Measurements from ENCODE around the gene PIH1D1.

PIH1D1 gene

DNA sequence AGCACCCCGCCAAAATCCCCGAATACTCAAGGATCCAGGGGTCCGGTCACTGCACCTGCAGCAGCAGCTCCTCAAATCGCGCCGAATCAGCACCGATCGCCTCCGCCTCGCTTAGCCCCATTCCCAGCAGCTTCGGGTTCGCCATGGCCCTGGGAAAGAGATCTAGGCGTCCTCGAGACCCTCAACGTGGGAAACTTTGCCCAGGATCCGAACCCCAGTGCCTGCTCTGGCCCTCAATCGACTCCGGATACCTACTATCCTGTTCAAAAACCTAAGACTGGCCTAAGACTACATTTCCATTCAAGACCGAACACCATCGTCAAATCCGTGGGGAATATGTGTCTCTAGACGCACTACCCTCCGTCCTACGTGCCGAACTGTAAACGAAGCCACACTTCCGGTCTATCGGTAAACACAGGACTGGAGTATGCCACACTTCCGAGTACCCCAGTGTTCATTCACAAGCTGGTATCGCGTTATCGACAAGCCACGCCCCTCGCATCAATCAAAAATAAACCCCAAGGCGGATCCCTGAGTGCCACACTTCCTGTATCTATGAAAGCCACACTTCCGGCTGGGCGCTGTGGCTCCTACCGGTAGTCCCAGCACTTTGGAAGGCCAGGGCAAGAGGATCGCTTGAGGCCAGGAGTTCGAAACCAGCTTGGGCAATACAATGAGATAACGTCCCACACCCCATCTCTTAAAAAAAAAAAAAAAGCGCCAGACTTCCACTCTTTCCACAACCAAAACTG is at the start of gene PIH1D1:
PIH1D1 (minus strand) TSS at position 385 of the 752 bp plus-strand sequence; CDS start at position 145, 240 bp downstream.
- DNase-seq (ENCODE audit: low spot score): peak; percentile 94

DNA sequence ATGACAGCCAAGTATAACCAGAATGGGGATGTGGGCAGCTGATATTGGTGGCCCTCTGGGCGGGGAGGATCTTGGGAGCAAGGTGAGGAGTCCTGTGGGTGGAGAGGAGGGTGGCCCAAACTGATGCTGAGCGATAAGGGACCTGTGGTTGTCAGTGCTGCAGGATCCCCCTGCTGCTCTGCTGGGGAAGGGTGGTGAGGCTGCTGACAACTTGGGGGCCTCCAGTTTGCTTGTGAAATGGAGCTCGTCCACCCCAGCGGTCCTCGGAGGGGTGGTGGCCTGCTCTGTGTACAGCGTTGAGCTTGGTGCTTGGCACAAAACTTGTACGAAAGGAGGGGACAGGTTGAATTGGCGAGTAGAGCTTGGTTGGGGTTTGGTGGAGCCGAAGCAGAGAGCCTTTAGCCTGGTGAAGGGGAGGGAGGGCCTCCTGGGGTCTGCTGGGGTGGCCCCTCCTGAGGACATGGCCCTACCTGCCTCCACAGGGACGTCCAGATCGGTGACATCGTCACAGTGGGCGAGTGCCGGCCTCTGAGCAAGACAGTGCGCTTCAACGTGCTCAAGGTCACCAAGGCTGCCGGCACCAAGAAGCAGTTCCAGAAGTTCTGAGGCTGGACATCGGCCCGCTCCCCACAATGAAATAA is 47.5 kb upstream of the PIH1D1 start:
- no peak for DNase-seq (ENCODE audit: low spot score)

DNA sequence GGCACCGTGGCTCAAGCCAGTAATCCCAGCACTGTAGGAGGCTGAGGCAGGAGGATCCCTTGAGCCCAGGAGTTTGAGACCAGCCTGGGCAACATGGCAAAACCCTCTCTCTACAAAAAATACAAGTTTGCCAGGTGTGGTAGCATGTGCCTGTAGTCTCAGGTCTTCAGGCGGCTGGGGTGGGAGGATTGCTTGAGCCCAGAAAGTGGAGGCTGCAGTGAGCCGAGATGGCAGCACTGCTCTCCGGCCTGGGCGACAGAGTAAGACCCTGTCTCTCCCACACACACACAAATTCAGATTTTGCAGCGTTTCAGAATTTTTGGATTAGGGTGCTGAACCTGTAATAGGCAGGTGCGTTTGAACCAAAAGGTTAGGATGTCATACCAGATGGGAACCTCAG is 46.9 kb upstream of the PIH1D1 start:
- no peak for DNase-seq (ENCODE audit: low spot score)

DNA sequence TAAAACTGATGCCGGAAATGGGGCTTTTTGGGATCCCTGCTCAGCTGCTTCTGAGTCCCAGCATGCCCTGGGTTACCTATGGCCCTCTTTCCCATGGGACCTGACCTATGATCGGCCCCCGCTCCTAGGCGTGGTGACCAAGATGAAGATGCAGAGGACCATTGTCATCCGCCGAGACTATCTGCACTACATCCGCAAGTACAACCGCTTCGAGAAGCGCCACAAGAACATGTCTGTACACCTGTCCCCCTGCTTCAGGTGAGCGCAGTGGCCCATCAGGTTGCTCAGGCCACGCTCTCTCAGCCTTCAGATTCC is 46.1 kb upstream of the PIH1D1 start:
- no peak for DNase-seq (ENCODE audit: low spot score)

DNA sequence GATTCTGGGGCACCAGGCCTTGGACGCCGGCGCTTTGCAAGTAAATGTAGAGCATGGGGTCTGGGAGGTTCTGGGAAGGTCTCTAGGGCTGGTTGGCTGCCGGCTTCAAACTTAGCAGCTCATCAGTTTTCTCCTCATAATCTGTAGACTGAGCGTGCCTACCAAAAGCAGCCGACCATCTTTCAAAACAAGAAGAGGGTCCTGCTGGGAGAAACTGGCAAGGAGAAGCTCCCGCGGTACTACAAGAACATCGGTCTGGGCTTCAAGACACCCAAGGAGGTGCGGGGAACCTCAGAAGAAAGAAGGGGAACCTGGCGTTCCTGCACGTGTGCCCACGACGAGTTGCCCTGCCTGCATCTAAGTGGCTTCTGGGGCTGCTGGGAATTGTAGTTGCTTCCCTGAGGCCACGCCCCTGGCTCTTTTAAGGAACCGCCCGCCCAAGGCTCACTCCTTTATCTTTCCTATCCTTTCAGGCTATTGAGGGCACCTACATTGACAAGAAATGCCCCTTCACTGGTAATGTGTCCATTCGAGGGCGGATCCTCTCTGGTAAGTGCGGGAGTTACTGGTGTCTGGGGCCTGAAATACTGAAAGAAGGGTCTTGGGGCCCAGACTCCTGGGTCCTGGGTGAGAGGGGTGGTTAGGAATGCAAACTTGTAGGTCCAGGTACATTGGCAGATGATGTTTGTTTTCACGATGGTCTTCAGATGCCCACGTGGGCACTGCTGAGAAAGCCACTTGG is 45.6 kb upstream of the PIH1D1 start:
- no peak for DNase-seq (ENCODE audit: low spot score)

DNA sequence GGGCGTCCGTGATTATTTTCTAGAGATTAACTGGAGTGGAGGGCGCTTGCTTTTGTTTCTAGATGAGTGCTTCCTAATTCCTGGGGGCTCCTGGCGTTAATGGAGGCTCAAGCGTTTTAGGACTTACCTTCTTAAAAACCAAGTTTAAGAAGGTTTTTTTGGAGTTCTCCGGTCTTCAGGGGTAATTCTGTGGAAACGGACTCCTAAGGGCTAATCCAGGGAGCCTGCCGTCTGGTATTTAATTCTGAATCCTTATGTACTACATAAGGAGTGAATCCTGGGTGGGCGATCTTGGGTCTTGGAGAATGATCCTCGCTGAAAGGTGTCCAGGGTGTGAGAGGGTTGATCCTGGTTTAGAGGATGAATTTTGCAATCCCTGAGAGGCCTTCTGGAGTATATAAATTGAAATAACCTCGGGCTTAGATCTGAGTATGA is 45.0 kb upstream of the PIH1D1 start:
- DNase-seq (ENCODE audit: low spot score): no peak

DNA sequence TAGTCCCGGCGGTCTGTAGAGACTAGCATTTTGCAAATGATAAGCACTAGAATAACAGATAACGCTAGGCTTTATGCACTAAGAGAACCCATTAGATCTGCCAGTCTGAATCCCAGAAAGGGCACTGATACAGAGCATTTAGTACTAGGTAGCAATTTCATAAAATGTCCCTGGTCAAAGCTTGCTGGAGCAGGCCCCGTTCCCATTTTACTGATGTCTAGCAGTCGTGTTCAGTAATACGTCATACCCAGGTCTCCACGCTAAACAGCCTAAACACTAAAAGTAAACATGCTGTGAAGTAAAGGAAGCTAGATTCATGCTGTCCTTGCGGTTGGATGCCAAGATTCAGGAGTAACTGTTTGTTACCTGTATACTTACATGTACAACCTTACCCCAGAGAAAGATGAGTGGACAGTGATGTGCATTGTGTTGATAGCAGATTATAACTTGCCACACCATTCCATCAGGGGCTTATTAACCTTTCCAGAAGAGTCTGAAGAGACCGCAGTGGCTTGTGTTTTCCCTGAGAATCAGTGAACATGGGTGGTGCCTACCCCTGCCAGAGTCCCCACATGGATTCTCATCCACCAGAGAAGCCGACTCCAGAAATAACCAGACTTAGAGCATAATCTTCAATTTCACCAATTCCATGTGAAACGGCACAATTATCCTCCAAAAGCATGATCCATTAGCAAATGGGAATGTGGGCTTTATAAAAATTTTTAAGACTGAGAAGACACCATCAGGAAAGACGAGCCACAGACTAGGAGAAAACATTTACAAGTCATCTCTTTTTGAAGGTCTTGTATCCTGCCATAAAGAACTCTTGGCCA is 41.2 kb upstream of the PIH1D1 start:
- DNase-seq (ENCODE audit: low spot score): no peak

DNA sequence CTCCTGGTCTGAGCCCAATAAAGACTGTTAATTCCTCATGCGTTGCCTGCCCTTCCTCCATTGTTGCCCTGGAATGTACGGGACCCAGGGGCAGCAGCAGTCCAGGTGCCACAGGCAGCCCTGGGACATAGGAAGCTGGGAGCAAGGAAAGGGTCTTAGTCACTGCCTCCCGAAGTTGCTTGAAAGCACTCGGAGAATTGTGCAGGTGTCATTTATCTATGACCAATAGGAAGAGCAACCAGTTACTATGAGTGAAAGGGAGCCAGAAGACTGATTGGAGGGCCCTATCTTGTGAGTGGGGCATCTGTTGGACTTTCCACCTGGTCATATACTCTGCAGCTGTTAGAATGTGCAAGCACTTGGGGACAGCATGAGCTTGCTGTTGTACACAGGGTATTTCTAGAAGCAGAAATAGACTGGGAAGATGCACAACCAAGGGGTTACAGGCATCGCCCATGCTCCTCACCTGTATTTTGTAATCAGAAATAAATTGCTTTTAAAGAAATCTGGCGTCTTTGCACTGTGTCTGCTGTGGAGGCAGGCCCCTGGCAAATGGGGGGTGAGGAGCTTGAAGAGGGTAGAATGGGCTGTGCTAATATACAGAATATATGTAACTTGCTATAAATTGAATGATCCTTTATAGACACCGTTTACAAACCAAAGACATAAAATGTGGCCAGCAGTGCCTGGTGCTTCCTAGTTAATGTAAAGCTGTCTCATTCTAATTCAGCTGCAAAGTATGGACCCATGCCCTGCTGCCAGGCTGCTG is 40.4 kb upstream of the PIH1D1 start:
- no peak for DNase-seq (ENCODE audit: low spot score)

DNA sequence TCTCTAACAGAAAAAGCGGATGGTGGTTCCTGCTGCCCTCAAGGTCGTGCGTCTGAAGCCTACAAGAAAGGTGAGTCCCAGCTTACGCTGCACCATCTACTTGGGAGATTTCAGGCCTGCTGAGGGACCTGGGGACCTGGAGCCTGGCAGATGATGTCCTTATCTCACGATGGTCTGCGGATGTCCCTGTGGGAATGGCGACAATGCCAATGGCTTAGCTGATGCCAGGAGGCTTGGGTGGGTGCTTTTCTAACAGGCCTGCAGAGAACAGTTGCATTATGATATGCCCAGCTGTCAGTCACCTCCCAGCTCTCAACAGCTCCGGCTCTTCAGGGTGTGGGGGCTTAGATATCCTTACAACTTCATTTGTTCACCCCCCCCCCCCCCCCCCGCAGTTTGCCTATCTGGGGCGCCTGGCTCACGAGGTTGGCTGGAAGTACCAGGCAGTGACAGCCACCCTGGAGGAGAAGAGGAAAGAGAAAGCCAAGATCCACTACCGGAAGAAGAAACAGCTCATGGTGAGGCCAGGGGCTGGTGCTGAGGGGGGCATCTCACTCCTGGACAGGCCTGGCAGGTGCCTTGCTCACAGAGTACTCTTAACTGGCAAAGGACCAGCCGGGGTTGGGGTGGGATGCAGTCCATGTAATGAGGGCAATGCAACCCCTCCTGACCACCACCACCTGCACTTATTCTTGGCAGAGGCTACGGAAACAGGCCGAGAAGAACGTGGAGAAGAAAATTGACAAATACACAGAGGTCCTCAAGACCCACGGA is 39.6 kb upstream of the PIH1D1 start:
- no peak for DNase-seq (ENCODE audit: low spot score)

DNA sequence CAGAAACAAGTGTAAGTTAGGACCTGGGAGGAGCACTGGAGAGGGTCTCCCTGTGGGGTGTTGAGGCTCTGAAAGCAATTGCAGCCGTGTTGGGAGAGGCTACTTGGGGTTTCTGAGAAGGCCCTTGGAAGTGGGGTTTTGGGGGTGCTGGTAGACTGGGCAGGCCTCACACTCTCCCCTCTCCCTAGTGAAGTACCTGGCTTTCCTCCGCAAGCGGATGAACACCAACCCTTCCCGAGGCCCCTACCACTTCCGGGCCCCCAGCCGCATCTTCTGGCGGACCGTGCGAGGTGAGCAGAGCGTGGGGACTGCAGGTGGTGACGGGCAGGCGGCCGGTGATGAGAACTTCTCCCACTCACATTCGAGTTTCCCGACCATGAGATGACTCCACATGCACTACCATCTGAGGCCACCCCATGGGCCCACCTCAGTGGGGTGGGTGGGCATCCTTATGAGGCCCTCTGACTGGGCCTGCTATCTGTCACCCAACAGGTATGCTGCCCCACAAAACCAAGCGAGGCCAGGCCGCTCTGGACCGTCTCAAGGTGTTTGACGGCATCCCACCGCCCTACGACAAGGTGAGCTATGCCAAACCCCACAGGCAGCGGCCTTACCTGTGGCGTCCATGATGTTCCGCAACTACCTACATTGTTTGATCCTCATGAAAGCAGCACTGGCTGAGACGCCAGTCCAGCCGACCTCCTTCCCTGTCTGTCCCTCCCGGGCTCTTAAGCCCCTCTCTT is 38.8 kb upstream of the PIH1D1 start:
- no peak for DNase-seq (ENCODE audit: low spot score)

DNA sequence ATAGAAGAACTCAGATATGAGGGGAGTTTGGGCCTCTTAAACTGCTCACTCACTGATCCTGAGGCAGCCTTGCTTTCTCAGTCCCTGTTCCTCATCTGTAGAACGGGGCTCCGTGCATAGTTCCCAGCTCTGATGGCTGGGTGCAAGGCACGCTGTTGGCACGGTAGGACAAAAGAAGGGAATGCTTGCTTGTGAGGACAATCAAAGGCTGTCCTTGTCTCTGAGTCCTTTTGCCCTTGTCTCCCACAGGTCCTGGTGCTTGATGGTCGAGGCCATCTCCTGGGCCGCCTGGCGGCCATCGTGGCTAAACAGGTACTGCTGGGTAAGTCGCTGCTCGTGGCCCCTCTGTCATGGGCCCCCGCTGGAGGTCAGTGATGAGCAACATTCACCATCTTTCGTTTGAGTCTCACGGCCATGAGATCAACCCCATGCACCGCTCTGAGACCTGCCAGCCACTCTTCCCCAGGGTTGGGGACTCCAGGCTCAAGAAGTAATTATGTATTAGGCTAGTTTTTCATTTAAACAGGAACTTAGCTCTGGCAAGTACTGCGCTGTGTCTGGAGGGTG is 38.1 kb upstream of the PIH1D1 start:
- DNase-seq (ENCODE audit: low spot score): no peak

DNA sequence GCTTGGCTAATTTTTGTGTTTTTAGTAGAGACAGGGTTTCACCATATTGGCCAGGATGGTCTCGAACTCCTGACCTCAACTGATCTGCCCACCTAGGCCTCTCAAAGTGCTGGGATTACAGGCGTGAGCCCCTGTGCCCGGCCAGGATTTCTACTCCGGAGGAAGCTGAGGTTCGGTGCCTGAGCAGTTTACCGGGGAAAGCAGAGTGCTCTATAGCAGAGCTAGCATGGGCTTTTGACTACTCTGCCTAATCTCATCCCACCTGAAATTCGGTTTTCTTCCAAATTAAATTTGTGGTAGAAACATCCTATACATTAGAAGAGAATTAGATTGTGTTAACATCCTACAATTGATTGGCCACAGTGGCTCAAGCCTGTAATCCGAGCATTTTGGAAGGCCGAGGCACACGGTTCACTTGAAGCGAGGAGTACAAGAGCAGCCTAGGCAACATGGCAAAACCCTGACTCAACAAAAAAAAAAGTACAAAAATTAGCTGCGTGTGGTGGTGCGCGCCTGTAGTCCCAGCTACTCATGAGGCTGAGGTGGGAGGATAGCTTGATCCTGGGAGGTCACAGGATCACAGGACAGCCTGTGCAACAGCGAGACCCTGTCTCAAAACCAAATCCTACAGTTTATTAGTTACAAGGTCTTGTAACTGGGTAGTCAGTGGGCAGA is 37.4 kb upstream of the PIH1D1 start:
- DNase-seq (ENCODE audit: low spot score): no peak

DNA sequence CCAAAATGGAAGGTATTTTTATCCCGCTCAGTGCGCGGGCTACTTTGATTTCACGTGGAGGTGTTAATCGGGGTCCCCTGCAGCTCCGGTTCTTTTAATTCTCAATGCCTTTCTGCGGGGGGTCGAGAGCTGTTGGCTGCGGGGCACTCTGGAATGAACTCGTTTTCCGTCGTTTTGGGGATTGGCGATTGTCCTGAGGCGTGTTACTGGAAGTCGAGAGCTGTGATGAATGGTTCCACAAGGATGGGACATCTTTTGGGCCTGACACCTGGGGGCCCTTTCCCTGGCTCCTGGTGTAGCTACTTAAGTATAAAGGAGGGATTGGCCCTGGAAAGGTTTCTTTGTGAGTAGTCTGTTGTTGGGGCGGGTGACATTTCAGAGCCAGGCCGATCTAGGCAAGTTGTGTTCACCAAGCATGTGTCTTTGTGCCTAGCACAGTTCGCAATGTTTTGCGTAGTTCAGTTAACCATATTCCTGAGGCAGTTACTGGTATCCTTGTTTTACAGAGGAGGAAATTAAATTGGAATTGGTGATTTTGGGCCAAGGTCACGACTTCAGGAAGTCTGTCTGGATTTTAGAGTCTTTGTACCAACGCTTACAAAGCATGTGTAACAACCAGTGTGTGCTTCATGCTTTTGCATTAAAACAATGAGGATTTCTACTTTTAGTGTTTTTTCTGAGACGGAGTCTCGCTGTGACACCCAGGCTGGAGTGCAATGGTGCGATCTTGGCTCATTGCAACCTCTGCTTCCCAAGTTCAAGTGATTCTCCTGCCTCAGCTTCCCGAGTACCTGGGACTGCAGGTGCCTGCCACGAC is 36.6 kb upstream of the PIH1D1 start:
- no peak for DNase-seq (ENCODE audit: low spot score)

DNA sequence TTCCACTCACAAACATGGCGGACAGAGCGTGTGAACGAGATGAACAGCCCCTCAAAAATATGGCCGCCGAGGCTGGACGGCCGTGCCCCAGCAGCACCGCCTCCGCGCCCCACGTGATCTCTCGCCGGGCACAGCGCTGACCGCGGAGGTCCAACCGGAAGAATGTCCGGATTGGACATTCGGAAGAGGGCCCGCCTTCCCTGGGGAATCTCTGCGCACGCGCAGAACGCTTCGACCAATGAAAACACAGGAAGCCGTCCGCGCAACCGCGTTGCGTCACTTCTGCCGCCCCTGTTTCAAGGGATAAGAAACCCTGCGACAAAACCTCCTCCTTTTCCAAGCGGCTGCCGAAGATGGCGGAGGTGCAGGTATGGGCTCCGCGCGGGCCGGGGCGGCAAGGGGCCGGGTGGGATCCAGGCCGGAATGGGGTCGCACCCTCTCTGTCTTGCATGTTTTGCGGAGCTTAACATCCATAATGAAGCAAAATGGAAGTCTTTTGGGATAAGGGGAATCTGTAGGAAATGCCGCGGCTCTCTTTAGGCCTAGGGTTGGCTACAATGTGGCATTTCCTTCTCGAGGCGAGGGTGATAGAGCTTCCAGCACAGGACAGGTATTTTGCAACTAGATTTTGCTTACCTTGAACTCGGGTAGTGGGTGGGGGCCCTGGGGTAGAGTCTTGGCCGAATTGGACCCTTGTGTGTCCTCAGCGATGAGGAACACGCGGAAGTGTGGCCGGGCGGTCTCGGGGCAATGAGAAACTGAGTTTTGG is 35.8 kb upstream of the PIH1D1 start, which contains the start of gene RPL13A:
RPL13A (plus strand) TSS at position 332 of the 769 bp plus-strand sequence; CDS start at position 354, 22 bp downstream.
- DNase-seq (ENCODE audit: low spot score): peak; percentile 95

DNA sequence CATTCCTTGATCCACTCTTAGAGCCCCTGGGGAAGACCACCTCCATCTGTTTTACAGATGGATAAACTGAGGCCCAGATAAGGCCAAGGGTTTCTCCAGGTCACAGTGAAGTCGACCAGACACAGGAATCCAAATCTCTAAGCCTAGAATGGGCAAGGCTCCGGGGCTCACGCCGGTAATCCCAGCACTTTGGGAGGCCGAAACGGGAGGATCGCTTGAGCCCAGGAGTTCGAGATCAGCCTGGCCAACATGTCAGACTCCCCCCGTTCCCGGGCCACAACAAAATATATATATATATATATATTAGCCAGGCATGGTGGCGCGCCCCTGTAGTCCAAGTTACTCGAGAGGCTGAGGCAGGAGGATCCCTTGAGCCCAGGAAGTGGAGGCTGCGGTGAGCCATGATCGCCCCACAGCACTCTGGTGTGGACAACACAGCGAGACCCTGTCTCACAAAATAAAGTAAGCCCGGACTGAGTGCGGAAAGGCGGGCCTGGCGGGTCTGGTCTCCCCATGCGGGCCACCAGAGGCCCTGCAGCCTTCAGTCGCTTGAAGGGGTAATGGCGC is 35.2 kb upstream of the PIH1D1 start:
- DNase-seq (ENCODE audit: low spot score): no peak

DNA sequence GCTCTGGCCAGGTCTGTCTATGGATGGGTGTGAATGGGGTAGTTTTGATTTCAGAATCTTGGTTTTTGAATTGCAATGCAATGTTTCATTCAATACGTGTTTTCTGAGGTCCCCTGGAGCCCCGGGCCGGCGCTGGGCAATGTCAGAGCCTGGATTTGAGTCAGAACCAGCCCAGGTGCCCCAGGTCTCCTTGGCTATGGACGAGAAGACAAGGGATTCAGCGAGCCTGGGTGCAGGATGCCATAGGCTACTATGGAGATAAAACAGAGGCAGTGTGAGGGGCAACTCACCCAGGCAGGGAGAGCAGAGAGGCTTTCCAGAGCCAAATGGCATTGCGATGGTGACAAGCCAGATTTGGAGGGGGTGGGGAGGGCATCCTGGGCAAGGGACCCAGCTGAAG is 34.6 kb upstream of the PIH1D1 start:
- no peak for DNase-seq (ENCODE audit: low spot score)

Measured in HuH-7.5 (cell line).